ENCODE measurements around the gene SOX6. TPM values are rescaled to one million over a fixed set of nuclear protein-coding genes. Genes with fewer than 3 reads are reported as not detected.

Gene SOX6
- total RNA-seq, 1 experiment from 2014 or later: not detected

- H3K9ac ChIP-seq (ENCODE audit: extremely low read depth, insufficient read length, low read length): no peak overlapping the region
- H2AK5ac ChIP-seq (ENCODE audit: insufficient read length, low read length): no peak overlapping the region
- no peak overlapping the region for H2BK120ac ChIP-seq (ENCODE audit: low read depth, low read length, poor library complexity, severe bottlenecking)
- H2AFZ ChIP-seq (ENCODE audit: low read length): no peak overlapping the region
- no peak overlapping the region for H2BK5ac ChIP-seq (ENCODE audit: insufficient read length, low read length)
- no peaks in the 10 kb centered on the region for H3K23me2 ChIP-seq (ENCODE audit: insufficient read length, low read depth, low read length, poor library complexity, severe bottlenecking)
- no peak overlapping the region for H3K56ac ChIP-seq (ENCODE audit: insufficient read length, low read depth, low read length)
- Mint-ChIP-seq H3K9me3 (no peaks in the 10 kb centered on the region), H3K36me3 (ENCODE audit: insufficient read depth in 1 of 3, low read depth in 3 of 3) (no peaks in the 10 kb centered on the region), H3K27ac (no peak overlapping the region), H3K4me1 (no peaks in the 10 kb centered on the region), H3K4me3 (no peak overlapping the region), H3K27me3 (ENCODE audit: low read depth) (peaks cover 26% of the 10 kb centered on the region)
- H3K27ac ChIP-seq (ENCODE audit: insufficient read length, low read depth, low read length): no peak overlapping the region
- H2BK15ac ChIP-seq (ENCODE audit: low read depth, low read length): no peak overlapping the region
- H3K27me3 ChIP-seq (ENCODE audit: insufficient read depth, low read length): no peaks in the 10 kb centered on the region
- H3K4me2 ChIP-seq (ENCODE audit: insufficient read depth, insufficient read length, low read length): no peak overlapping the region
- no peak overlapping the region for H2BK20ac ChIP-seq (ENCODE audit: low read depth, low read length, poor library complexity, severe bottlenecking)
- WGBS (ENCODE audit: extremely low coverage, insufficient read length, low lambda C conversion rate): no CpG with 5 or more reads among the region's 2 CpGs
- no peaks in the 10 kb centered on the region for H3K79me2 ChIP-seq (ENCODE audit: insufficient read depth, low read length)
- no peak for TF ChIP-seq CTCF (conservative IDR thresholded peaks at IDR 0.05)
- H3K18ac ChIP-seq (ENCODE audit: insufficient read length, low read depth, low read length): no peak overlapping the region
- no peak overlapping the region for H4K8ac ChIP-seq (replicated peaks; ENCODE audit: insufficient read length, low read depth, low read length)
- no peak for DNase-seq
- H4K5ac ChIP-seq (ENCODE audit: insufficient read length, low read depth, low read length): no peak overlapping the region
- H3T11ph ChIP-seq (ENCODE audit: low read length): no peak overlapping the region
- H3K79me1 ChIP-seq (ENCODE audit: insufficient read depth, low read depth, low read length, poor library complexity, severe bottlenecking): no peaks in the 10 kb centered on the region
- H4K91ac ChIP-seq (ENCODE audit: insufficient read length, low read depth, low read length): no peak overlapping the region
- H3K4ac ChIP-seq (ENCODE audit: low read depth, low read length): no peak overlapping the region
- H3K14ac ChIP-seq (ENCODE audit: insufficient read depth, low read length): no peak overlapping the region
- no peaks in the 10 kb centered on the region for H3K4me1 ChIP-seq (ENCODE audit: insufficient read depth, low read length)
- no peak overlapping the region for H3K23ac ChIP-seq (ENCODE audit: insufficient read length, low read depth, low read length)
- H2BK12ac ChIP-seq (ENCODE audit: insufficient read length, low read depth, low read length): no peak overlapping the region
- H4K20me1 ChIP-seq (ENCODE audit: control insufficient read depth, insufficient read depth, insufficient read length): no peaks in the 10 kb centered on the region
- no peaks in the 10 kb centered on the region for H3K9me3 ChIP-seq (ENCODE audit: control insufficient read depth, low read depth, low read length)
Observed at GRCh38 chr11:16367252-16367651, 10.9 kb upstream of the SOX6 start.
